ENCODE results near the gene SLC26A1. TPM values are rescaled to one million over a fixed set of nuclear protein-coding genes. Genes with fewer than 3 reads are reported as not detected.

The SLC26A1 gene
- total RNA-seq, 4 donors from 2014 or later: not detected

- intact Hi-C loops (cut with DNase I): no loop called here
- WGBS, 2 donors: 93% methylated on average over 5 of the region's 9 CpGs; no CpG with 5 or more reads in 1 of the 2 donors
- no peak overlapping the region for H3K27ac ChIP-seq
- no peaks in the 10 kb centered on the region for H3K9me3 ChIP-seq
- H3K4me1 ChIP-seq: peaks cover 0 to 12% (median 0%) of the 10 kb centered on the region in 3 donors
- H3K27me3 ChIP-seq: peaks cover 0 to 54% (median 0%) of the 10 kb centered on the region in 4 donors
- no peak for DNase-seq
- TF ChIP-seq CTCF (IDR thresholded peaks at IDR 0.05) (no peak), POLR2A (IDR thresholded peaks at IDR 0.05) (no peak)
- peaks cover 0 to 19% (median 0%) of the 10 kb centered on the region in 3 donors for H3K36me3 ChIP-seq
- H3K4me3 ChIP-seq: no peak overlapping the region
Observed at GRCh38 chr4:1027915-1028238, 34.7 kb upstream of the SLC26A1 start.

- Histone ChIP-seq H3K9me3 (no peaks in the 10 kb centered on the region), H3K27ac (no peak overlapping the region), H3K4me3 (no peak overlapping the region), H3K36me3 (peaks cover 0 to 19% (median 0%) of the 10 kb centered on the region in 3 donors), H3K4me1 (peaks cover 0 to 12% (median 0%) of the 10 kb centered on the region in 3 donors), H3K27me3 (peaks cover 0 to 49% (median 0%) of the 10 kb centered on the region in 4 donors)
- no peak for TF ChIP-seq POLR2A (IDR thresholded peaks at IDR 0.05)
- no peak for TF ChIP-seq CTCF (IDR thresholded peaks at IDR 0.05)
- 83 to 95% methylated on average over 4 to 9 of the region's 26 CpGs for WGBS, 2 donors
- intact Hi-C loops (cut with DNase I): no loop called here
- DNase-seq: no peak
Observed at GRCh38 chr4:1027219-1027914, 34.2 kb upstream of the SLC26A1 start.

GRCh38 chr4:1026115-1026514, 32.9 kb upstream of the SLC26A1 start:
- 28 to 44% methylated on average over 7 to 15 of the region's 17 CpGs for WGBS, 2 donors
- peaks cover 0 to 19% (median 0%) of the 10 kb centered on the region in 3 donors for H3K36me3 ChIP-seq
- H3K27me3 ChIP-seq: peaks cover 0 to 36% (median 0%) of the 10 kb centered on the region in 4 donors
- peaks cover 0 to 12% (median 0%) of the 10 kb centered on the region in 3 donors for H3K4me1 ChIP-seq
- H3K9me3 ChIP-seq: no peaks in the 10 kb centered on the region
- TF ChIP-seq POLR2A (IDR thresholded peaks at IDR 0.05): no peak
- H3K27ac ChIP-seq: no peak overlapping the region
- no peak overlapping the region for H3K4me3 ChIP-seq
- intact Hi-C loops (cut with DNase I): no loop called here
- no peak for DNase-seq

- DNase-seq: no peak
- WGBS, 2 donors: 89% methylated on average over 8 of the region's 32 CpGs; no CpG with 5 or more reads in 1 of the 2 donors
- TF ChIP-seq POLR2A (IDR thresholded peaks at IDR 0.05): no peak
- no peak for TF ChIP-seq CTCF (IDR thresholded peaks at IDR 0.05)
- intact Hi-C loops (cut with DNase I): no loop called here
- no peak overlapping the region for H3K4me3 ChIP-seq
- H3K27me3 ChIP-seq: peaks cover 0 to 25% (median 0%) of the 10 kb centered on the region in 4 donors
- peaks cover 0 to 7% (median 0%) of the 10 kb centered on the region in 3 donors for H3K4me1 ChIP-seq
- no peaks in the 10 kb centered on the region for H3K9me3 ChIP-seq
- peaks cover 0 to 19% (median 0%) of the 10 kb centered on the region in 3 donors for H3K36me3 ChIP-seq
- H3K27ac ChIP-seq: no peak overlapping the region
Observed at GRCh38 chr4:1024882-1025545, 31.8 kb upstream of the SLC26A1 start.

- DNase-seq: no peak
- peaks cover 0 to 7% (median 0%) of the 10 kb centered on the region in 3 donors for H3K4me1 ChIP-seq
- H3K9me3 ChIP-seq: no peaks in the 10 kb centered on the region
- H3K4me3 ChIP-seq: no peak overlapping the region
- peaks cover 0 to 19% (median 0%) of the 10 kb centered on the region in 3 donors for H3K36me3 ChIP-seq
- WGBS, 2 donors: 93 to 100% methylated on average over 1 to 21 of the region's 83 CpGs
- TF ChIP-seq CTCF (IDR thresholded peaks at IDR 0.05) (no peak), POLR2A (IDR thresholded peaks at IDR 0.05) (no peak)
- intact Hi-C loops (cut with DNase I): no loop called here
- peaks cover 0 to 16% (median 0%) of the 10 kb centered on the region in 4 donors for H3K27me3 ChIP-seq
- H3K27ac ChIP-seq: no peak overlapping the region
Observed at GRCh38 chr4:1023895-1024740, 30.9 kb upstream of the SLC26A1 start.
